ENCODE data around the gene SLC24A3.

Gene SLC24A3

DNA sequence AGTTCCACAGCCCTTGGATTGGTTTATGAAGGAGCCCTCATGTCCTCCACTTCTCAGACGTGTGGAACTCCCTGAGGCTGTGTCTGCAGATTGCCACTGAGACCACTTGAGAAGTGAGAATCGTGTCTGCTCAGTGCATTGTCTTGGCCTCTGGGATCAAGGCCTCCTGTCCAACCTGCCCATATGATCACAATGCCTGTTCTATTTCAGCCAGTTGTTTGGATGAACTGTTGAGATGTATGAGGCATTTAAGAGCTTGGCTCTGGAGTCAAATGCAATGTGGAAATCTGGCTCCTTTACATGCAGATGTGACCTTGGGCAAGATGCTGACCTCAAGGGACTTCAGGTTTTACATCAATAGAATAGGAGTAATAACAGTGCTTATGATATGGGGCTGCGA is 125.9 kb downstream of the SLC24A3 start:
- DNase-seq: no peak

DNA sequence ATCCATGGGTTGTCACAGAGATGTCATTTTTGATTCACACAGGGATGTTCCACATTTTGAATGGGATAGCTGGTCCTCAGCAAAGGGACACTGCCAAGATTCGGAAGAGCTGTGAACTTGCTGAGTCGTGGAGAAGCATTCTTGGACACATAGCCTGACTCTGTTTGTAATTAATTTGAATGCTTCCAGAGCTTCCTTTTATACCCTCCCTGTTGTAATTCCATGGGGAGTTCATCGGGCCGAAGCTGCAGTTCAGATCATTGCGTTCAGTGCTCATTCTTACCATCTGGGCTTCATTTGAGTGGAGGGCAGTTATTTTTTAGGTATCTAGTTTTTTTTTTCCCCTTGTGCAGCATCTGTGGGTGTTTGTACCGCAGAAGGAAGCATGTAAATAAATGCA is 126.5 kb downstream of the SLC24A3 start:
- DNase-seq: no peak

DNA sequence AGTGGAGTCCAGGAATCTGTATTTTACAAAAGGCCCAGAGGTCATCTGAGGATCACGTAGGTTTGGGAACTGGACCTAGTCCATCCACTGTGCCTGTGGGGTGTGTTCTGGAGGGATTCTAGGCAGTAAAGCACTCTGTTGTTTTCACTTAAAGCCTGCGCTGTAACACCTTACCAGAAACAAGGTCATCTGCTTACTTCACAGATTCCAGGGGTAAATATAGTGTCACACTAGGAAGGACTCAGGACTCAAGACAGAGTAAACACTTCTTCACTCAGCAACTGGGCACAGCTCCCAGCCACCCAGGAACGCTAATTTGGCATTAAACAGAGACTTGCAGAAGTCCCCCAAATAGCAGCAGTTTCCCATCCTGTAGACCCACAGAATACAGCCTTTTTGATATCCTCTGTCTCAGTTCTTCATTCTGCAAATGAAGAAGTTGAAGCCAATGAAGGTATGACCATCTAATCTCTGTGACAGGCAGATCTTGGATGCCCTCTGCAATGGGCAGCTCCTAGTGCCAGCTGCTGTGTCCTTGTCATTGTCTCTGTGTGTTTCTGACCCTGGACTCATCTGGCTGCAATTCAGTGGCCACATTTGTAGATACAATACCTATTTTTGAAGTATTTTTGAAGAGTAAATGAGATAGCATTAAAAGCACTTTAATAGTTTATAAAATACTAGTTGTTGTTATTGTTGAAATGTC is 129.1 kb downstream of the SLC24A3 start:
- peak in 1 of 51 donors; percentile 7 for DNase-seq

DNA sequence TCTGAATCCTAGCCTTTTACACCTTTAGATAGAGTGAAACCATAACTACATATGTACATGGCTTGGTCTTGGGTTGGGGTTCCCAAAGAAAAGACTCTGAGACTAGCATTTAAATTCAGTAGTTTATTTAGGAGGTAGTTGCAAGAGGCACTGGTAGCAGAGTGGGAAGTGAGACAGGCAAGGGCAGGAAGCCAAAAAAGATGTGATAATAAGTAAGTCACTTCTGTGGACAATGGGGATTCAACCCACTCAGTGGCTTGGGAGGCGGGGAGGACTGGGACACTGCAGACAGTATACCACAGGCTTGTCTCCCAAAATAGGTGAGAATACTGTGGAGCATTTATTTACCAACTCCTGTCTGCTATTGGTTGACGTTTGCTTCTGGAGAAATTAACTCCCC is 131.9 kb downstream of the SLC24A3 start:
- no peak for DNase-seq

DNA sequence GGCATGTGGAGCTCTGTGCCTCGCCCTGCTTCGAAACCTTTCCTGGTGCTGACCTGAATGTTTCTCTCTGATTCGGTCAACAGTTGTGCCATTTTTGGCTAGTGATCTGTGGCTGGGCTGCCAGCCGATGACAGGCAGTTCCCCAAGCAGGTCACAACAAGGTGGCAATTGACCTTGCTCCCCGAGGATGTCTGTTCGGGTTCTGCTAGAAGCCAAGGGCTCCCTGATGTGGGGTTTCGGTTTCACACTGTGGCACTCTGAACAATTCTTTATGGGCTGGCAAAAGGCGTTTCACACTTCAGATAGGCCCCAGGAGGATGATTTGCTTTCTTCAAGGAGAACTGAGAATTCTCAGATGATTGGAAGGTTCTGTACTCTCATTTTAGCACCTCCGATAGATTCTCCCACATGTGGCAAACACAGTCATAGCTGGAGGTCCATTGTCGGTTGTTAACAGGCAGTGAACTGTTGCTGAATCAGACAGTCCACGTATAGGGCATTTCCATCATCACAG is 135.6 kb downstream of the SLC24A3 start:
- DNase-seq: no peak

DNA sequence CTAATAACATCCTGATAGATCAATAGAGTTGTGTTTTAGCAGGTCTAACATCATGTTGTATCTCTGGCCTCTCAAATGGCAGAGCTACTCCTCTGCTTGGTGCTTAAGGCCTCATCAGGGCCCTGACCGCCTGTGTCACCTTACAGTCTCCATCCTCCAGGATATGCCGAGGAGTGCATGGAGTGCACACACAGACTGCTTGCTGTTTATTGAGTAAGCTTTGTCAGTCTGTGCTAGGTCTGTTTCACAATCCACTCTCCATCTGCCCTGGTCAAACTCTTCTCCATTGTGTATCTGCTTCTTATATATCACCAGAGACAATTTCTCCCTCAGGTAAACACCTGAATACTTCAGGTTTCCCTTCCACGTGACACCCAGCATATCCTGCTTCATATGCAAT is 136.1 kb downstream of the SLC24A3 start:
- DNase-seq: no peak

DNA sequence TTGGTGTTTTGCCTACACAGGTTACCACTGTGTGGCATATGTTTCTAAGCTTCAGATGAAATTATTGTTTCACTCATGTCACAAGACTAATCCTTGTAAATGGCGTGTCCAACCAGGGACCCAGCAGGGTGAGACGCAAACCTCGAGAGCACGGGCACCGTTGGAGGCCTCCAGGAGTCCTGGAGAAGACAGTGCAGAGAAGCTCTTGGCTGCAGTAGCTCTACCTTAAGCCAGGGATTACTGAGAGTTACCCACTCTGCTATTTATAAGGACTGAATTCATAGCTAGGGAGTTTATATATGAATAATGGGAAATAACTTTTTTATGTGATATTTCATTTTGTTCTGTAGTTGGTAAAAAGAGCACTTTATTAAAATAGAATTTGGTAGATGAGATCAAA is 137.4 kb downstream of the SLC24A3 start:
- DNase-seq: no peak

DNA sequence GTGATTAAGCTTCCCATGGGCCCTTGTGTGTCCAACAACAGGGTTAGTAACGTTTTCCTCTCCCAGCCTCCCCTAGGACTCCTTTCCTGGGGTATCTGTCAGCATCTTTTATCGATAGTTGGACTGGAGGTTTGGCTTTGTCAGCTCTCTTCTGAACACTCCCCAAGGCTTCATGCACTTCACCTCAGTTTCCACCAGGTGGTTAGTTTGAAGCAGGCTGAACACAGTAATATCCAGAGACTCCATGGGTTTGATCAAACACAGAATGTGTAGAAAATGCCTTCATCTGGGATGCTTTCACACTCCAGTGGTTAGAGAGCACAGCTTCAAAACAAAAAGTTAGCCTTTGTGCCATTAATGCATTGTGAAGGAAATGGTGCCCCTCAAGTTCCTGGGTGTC is 139.1 kb downstream of the SLC24A3 start:
- no peak for DNase-seq

DNA sequence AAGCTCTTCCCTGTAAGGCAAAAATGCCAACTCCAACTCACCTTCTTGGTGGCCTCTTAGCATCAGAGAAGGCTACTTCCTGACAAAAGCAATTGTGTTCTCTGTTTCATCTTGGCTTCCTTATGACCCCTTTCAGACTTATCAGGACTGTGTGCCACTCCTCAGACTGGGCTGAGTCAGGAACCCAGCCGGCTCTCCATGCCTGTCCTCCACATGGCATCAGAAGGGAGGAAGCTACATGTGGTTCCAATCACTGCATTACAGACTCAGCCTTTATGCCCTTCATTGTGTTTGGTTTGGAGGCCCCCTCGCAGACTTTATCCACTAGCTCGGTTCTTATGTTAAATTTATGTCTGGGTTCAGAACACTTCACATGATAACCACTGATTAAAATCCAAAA is 142.5 kb downstream of the SLC24A3 start:
- no peak for DNase-seq

DNA sequence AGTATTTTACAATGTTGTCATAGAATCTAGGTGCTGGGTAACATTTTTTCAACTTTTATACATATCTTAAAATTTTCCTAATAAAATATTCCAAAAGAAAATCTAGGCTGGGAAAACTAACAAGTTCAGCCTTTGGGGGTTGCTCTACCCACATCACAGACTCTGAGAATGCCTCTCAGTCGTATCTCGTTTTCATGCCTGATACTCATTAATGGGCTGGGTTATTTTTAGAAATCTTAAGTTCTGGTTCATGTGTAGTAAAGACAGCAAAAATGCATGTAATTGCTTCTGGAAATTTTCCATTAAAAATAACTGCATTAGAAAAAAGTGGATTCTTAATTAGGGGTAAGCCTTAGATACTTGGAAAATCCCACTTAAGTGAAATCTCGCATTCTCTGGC is 149.3 kb downstream of the SLC24A3 start:
- no peak for DNase-seq

DNA sequence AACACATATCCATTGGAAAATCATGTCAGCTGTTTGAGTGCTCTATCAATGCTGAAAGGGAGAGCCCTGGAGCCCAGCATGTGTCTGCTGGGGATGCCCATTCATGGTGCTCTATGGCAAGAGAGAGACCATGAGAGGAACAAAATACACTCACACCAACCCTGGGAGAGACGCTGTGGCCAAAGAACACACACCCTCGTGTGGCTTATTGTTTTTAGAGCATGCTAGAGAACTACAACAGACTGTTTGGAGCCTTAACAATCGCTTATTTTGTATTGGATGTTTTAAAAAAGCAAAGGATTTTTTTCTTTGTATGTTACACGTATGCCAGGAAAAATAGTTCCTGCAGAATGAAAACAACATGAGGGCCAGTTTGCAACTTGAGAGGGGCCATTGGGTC is 151.0 kb downstream of the SLC24A3 start:
- no peak for DNase-seq

DNA sequence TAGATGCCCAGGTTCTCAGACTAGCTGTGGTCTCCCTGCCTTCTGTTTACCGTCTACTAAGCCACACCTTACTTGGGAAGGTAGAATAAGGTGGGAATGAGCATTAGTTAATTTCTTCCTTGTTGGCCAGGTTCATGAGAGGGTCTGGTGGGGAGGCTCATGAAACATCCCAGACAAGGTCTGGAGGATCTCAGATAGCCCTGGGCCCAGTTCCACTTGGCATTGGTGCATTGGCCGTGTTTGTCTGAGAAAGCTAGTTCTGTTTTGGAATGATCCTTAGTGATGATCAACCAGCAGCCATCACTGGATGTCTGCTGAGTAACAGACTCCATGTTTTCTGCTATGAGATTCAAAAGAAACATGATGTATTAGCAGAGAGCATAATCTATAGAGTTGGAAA is 155.1 kb downstream of the SLC24A3 start:
- DNase-seq: no peak

DNA sequence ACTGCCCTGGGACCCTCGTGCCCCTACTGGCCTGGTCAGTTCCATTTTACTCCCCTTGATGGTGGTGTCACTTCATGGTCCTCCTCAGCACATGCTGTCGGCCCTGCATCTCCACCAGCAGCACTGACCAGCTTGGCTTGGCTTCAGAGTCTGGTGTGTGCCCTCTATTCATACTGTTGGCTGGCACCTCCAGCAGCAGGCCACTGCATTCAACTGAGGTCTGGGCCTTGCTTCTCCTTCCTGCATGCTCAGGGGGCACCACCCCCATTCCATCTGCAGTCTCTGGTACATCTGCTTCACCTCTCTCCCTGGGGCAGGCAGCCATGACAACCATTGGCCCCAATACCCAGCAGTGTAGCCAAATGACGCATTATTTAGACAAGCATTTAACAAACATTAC is 155.9 kb downstream of the SLC24A3 start:
- peak in 26 of 51 donors; percentile 1 to 72 (median 25) for DNase-seq

DNA sequence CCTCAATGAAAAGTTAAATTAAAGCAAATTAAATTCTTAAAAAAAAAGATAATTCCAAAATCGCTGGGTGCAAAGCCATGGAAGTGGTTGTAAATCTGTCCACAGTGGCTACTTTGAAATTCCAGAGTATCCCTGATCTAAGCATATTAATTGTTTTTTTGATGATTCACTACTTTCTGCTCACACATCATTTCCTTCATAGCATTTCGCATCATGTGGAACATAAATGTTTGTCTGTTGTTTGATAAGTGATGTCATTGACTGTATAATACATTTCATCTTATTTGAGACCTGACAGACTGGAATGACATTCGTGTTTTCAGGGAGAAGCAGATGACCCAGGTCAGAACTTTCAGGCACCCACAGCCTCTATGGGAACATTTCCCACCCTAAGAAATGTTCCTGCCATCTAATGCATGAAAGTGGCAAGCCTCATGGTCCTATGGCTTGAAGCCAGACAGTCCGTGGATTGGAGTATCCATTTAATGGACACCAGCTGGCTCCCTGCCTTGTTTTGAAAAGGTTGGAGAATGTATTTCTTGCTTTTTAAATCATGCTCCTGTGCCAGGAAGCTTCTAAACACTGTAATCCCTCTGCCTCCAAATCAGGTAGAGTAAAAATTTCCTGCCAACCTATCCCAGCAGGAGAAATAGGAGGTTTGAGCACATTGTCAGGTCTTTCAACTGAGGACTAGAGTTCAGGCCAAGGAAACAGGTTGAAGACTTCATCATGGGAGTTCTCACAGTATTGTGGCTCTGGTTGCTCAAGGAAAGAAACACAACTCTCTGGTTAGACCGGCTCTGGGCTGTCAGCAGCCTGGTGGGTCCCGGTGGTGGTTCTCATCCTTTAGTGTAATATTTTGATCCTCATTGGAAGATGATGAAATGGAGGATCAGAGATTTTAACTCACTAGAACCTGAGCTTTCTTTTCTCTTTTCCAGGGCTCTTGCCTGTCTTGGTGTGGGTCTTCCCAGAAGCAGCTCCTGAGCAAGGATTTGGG is 157.9 kb downstream of the SLC24A3 start:
- no peak for DNase-seq

DNA sequence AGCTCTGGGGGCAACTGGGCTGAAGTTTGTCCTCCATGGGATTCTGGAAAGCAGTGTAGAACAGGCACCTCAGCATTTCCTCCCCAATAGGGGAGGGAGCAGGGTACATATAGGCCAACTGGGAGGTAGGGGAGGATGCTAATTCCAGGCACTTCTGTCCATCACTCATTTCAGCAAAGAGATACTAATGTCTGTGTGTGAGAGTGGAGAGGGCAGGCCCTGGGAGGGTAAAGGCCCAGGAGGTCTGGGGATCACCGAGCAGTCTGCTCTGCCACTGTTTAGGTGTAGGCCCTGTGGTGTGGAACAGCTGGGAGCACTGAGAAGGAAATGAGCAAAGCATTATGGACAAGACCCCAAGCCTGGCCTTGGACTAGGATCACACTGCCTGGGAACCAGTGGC is 158.7 kb downstream of the SLC24A3 start:
- no peak for DNase-seq

DNA sequence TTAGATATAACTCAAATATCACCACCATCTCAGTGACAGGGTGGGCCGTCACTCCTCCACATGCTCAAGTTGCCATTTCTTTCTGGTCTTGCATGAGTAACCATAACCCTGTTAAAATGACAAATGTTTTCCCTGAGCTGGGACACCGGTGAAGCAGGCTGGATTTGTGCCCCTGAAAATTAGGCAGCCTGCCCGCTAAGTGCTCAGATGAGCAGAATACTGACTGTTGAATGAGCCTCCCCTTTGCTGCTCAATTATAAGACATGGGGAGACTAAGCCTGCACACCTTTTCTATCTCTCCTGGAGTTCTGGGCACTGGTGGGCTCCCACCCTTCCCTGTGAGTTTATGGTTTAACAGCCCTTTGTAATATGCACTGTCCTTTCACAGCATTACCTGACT is 161.8 kb downstream of the SLC24A3 start:
- DNase-seq: no peak

DNA sequence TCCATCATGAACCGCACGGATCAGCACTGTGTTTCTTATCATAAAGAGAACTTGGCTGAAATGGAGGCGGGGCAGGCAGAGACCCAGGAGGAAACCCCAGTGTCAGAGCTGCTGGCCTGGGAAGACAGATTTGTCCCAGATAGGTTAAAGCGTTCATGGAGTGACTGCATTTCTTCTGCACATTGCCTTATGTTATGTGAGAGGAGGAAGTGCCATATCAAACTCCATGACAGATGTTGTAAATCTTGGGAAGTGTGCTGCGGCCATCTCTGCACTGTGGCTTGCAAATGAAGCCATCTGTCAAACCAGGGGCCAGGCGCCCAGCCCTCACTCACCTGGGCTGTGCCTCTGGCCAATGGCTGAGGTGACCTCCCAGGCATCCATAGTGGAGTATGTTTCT is 163.0 kb downstream of the SLC24A3 start:
- no peak for DNase-seq

DNA sequence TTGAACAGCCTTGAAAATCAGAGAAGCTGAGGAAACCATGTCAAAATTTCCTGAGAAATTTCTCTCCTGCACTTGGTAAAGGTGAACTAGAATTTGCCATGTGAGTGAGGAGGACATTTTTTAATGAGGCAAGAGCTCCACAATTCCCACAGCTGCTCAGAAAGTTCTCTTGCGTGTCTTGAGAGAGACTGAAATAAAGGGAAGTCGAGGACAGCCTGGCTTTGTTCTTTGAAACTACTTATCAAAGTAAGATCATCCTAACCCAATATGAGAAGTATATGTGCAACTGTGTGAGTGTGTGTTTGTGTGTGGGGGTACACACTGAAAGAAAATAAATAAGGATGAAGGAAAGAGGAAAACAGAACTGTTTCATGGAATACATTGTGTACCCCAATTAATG is 163.4 kb downstream of the SLC24A3 start:
- no peak for DNase-seq

DNA sequence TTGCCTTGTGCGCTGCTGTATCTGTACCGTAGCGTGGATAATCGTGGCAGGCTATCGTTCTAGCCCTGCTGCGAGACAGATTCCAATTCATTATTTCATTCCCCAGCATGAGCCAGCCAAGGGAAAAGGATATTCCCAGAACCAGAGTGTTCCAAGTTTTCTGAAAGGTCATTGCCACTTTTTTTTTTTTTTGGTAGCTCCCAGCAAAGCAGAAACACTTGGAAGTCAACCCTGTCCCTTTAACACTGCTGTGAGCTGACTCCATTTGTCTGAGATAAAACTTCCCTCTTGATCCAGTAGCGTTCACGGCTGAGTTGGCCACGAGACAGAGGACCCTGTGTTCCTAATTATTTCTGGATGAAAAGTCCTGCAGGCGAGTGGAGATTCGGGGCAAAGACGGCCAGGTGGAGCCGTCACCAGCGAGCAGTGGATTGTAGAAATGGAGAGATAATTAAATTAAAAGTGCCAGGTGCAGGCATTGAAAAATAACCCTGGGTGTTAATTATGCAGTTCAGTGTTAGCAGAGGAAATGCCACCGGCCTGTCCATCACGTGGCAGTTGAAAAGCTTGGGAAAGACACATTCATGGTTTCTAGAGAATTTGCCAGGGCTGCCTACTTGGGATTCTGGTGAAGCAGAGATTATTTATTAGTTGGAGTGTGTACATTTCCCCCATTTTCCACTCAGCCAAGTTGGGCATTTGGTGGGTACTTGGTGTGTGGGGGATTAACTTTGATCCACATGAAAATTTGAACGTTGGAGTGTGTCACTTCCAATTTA is 164.2 kb downstream of the SLC24A3 start:
- peak in 21 of 51 donors; percentile 3 to 63 (median 20) for DNase-seq

DNA sequence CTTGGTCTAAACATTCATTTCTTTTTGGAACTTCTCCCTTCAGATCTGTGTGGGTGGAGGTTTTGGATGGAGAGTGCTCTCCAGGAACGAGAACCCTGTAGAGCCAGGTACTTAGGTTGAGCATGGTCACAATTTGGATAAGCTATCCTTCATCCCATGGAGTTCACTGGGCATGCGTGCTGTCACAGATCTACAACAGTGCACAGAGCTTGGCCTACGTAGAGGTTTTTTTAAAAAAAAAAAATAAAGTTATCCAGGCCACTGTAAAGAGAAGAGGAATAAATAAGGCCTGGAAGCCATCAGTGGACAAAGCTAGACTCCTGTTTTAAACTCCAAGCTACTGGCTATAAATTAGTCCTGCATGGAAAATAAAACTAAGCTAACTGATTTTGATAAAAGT is 165.6 kb downstream of the SLC24A3 start:
- peak in 1 of 51 donors; percentile 5 for DNase-seq

DNA sequence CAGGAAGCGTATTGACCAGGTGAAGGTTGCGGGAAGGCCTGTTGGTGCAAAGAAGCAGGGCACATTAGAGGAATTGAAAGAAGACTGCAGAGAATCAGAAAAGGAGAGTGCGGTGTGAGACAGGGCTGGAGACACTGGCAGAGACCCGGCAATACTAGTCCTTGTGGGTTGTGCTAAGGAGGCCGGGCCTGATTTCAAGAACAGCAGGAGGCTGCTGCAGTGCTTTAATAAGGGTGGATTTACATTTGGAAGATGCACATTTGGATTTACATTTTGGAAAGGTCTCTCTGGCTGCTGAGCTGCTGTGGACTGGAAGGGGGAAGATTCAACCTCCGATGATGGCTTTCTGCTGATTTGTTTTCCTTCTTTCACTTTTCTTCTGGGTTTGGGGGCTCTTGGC is 167.8 kb downstream of the SLC24A3 start:
- DNase-seq: no peak

DNA sequence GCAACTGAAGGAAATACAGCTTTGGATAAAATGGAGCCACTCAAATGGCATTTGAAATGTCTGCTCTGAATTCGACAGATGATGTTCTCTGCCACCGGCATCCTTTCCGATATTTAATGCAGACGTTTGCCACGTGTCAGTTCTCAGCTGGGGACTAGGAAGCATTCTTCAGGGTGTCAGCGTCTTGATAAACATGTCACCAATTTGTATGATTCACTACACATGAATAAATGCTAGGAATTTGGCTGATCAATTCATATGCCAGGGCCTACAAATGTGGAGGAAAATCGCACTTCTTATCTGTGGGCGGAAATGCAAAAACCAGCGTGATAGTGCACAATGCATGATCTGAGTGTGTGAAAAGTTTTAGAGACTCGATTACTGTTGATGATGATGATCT is 169.5 kb downstream of the SLC24A3 start:
- DNase-seq: peak in 2 of 51 donors; percentile 15 to 34

Data from hypothalamus (tissue), 51 donors.